Measurements from ENCODE around the gene ANKRD23.
"Not testable (repeated sequence)": the region's sequence is repeated elsewhere in the genome, so short reads cannot be mapped to it uniquely, and the experiment has no call there.

The ANKRD23 gene

GRCh38 chr2:96808176-96808837, 35.5 kb downstream of the ANKRD23 start:
- no peak for TF ChIP-seq CTCF (IDR thresholded peaks at IDR 0.05; ENCODE audit: low read depth, low read length)
- no peak overlapping the region for H3K4me3 ChIP-seq (replicated peaks in 1 of 2; ENCODE audit: low read depth in 2 of 2, low read length in 2 of 2)
- DNase-seq (ENCODE audit: low read depth in 2 of 2): no peak

GRCh38 chr2:96807127-96807471, 36.7 kb downstream of the ANKRD23 start:
- no peak for TF ChIP-seq CTCF (IDR thresholded peaks at IDR 0.05; ENCODE audit: low read depth, low read length)
- H3K4me3 ChIP-seq (replicated peaks in 1 of 2; ENCODE audit: low read depth in 2 of 2, low read length in 2 of 2): no peak overlapping the region
- no peak for DNase-seq (ENCODE audit: low read depth in 2 of 2)

GRCh38 chr2:96806468-96807126, 37.2 kb downstream of the ANKRD23 start:
- DNase-seq (ENCODE audit: low read depth in 2 of 2): no peak
- H3K4me3 ChIP-seq (replicated peaks in 1 of 2; ENCODE audit: low read depth in 2 of 2, low read length in 2 of 2): no peak overlapping the region

GRCh38 chr2:96805946-96806345, 37.9 kb downstream of the ANKRD23 start:
- not testable (repeated sequence) for H3K4me3 ChIP-seq (replicated peaks in 1 of 2; ENCODE audit: low read depth in 2 of 2, low read length in 2 of 2)

More at GRCh38 chr2:96806468-96807126, 37.2 kb downstream of the ANKRD23 start:
- TF ChIP-seq CTCF (IDR thresholded peaks at IDR 0.05; ENCODE audit: low read depth, low read length): no peak

GRCh38 chr2:96804986-96805385, 38.8 kb downstream of the ANKRD23 start:
- H3K4me3 ChIP-seq (replicated peaks in 1 of 2; ENCODE audit: low read depth in 2 of 2, low read length in 2 of 2): no peak overlapping the region
- no peak for TF ChIP-seq CTCF (IDR thresholded peaks at IDR 0.05; ENCODE audit: low read depth, low read length)
- no peak for DNase-seq (ENCODE audit: low read depth in 2 of 2)

More at GRCh38 chr2:96805946-96806345, 37.9 kb downstream of the ANKRD23 start:
- not testable (repeated sequence) for DNase-seq (ENCODE audit: low read depth in 2 of 2)

- H3K4me3 ChIP-seq (replicated peaks in 1 of 2; ENCODE audit: low read depth in 2 of 2, low read length in 2 of 2): no peak overlapping the region
- no peak for DNase-seq (ENCODE audit: low read depth in 2 of 2)
- TF ChIP-seq CTCF (IDR thresholded peaks at IDR 0.05; ENCODE audit: low read depth, low read length): no peak
These were observed 41.1 kb downstream of the ANKRD23 start for GRCh38 chr2:96802721-96803120.

GRCh38 chr2:96801786-96802595, 41.8 kb downstream of the ANKRD23 start:
- DNase-seq (ENCODE audit: low read depth in 2 of 2): no peak
- H3K4me3 ChIP-seq (replicated peaks in 1 of 2; ENCODE audit: low read depth in 2 of 2, low read length in 2 of 2): no peak overlapping the region
- TF ChIP-seq CTCF (IDR thresholded peaks at IDR 0.05; ENCODE audit: low read depth, low read length): no peak
